ENCODE data around the gene CPNE1. TPM values are rescaled to one million over a fixed set of nuclear protein-coding genes. Genes with fewer than 3 reads are reported as not detected.

The CPNE1 gene
- total RNA-seq, 1 donor from 2014 or later: 233 TPM

DNA sequence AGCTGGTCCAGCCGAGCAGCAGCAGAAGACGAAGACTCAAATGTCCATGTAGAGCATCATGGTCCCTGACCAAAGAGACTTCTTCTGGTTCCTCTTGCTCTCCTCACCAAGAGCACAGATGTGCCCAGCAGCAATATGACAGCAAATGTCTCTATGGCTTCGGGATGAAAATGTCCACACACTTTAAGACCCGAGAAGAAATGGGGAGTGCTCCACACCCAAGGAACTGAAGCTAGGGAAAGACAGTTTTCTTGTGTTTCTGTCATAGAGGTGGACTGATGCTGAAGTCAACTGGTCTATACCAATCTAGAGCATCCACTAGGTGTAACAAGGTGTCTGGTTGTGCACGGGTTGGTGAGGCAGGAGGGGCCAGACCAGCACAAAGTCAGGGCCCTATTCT is 4.5 kb upstream of the CPNE1 start:
- Mint-ChIP-seq H3K4me1 (ENCODE audit: unreplicated experiment) (peaks cover 3% of the 10 kb centered on the region), H3K4me3 (ENCODE audit: unreplicated experiment) (no peak overlapping the region), H3K27ac (ENCODE audit: unreplicated experiment) (no peak overlapping the region), H3K36me3 (ENCODE audit: low read depth, unreplicated experiment) (peaks cover 20% of the 10 kb centered on the region), H3K9me3 (ENCODE audit: unreplicated experiment) (no peaks in the 10 kb centered on the region), H3K27me3 (ENCODE audit: unreplicated experiment) (no peaks in the 10 kb centered on the region)
- TF ChIP-seq, protein P1, sequence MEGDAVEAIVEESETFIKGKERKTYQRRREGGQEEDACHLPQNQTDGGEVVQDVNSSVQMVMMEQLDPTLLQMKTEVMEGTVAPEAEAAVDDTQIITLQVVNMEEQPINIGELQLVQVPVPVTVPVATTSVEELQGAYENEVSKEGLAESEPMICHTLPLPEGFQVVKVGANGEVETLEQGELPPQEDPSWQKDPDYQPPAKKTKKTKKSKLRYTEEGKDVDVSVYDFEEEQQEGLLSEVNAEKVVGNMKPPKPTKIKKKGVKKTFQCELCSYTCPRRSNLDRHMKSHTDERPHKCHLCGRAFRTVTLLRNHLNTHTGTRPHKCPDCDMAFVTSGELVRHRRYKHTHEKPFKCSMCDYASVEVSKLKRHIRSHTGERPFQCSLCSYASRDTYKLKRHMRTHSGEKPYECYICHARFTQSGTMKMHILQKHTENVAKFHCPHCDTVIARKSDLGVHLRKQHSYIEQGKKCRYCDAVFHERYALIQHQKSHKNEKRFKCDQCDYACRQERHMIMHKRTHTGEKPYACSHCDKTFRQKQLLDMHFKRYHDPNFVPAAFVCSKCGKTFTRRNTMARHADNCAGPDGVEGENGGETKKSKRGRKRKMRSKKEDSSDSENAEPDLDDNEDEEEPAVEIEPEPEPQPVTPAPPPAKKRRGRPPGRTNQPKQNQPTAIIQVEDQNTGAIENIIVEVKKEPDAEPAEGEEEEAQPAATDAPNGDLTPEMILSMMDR (IDR thresholded peaks at IDR 0.05; ENCODE audit: unreplicated experiment): no peak
- no peak for DNase-seq (ENCODE audit: low spot score)

DNA sequence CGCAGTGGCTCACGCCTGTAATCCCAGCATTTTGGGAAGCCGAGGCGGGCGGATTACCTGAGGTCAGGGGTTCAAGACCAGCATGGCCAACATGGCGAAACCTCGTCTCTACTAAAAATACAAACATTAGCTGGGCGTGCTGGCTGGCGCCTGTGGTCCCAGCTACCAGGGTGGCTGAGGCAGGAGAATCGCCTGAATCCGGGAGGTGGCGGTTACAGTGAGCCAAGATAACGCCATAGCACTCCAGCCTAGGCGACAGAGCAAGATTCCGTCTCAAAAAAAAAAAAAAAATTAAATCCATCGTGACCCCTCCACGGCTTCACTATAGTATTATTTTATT is 1.2 kb upstream of the CPNE1 start:
- Mint-ChIP-seq H3K4me1 (ENCODE audit: unreplicated experiment) (peaks cover 29% of the 10 kb centered on the region), H3K4me3 (ENCODE audit: unreplicated experiment) (no peak overlapping the region), H3K9me3 (ENCODE audit: unreplicated experiment) (no peaks in the 10 kb centered on the region), H3K36me3 (ENCODE audit: low read depth, unreplicated experiment) (peaks cover 14% of the 10 kb centered on the region), H3K27ac (ENCODE audit: unreplicated experiment) (no peak overlapping the region), H3K27me3 (ENCODE audit: unreplicated experiment) (no peaks in the 10 kb centered on the region)
- DNase-seq (ENCODE audit: low spot score): no peak
- TF ChIP-seq, protein P1 (IDR thresholded peaks at IDR 0.05; ENCODE audit: unreplicated experiment): no peak

DNA sequence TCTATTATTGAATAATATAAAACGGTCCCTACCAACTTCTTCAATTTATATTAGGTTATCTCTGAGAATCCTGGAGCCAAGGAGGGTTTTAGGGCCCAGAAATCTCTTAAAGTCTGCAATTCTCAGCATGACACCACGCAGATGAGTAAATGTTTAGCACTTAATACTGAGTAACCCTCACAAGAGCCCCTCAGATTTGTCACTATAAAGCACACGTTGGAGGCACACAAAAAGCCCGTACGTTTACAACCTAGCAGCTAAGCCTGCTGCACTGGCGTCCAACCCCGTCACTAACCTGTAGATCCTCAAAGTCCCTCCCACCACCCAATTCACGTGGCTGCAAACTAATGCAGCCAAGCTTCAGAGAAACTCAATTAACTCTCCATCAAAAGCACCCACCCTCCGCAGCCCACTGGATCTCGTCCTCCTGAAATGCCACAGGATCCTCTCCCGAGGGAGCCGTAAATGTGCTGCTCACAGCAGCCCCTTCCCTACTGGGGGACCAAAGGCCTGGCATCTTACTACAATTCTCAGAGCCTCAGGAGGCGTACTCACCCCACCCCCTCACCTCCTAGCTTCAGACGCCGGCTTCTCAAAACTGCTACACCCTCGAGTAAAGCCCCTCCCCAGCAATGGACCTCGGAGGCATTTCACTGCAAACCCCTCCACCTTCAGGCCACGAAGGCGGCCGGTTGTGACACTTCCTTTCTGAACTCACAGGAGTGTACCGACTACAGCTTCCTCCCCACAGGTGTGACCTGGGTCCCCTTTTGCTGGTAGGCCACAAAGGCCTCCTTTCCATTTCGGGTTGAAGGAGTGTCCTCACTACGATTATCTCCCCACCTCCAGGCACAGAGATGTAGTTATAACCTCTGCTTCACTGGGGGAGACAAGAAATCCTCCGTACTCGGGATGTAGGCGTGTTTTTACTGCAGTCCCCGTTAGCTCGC is 909 bp downstream of the CPNE1 start:
- peaks cover 37% of the 10 kb centered on the region for H3K4me1 Mint-ChIP-seq (ENCODE audit: unreplicated experiment)
- H3K4me3 Mint-ChIP-seq (ENCODE audit: unreplicated experiment): peak overlapping the region; percentile 97
- peak; percentile 39 for DNase-seq (ENCODE audit: low spot score)
- H3K27me3 Mint-ChIP-seq (ENCODE audit: unreplicated experiment): no peaks in the 10 kb centered on the region
- H3K36me3 Mint-ChIP-seq (ENCODE audit: low read depth, unreplicated experiment): peaks cover 1% of the 10 kb centered on the region
- peak overlapping the region; percentile 99 for H3K27ac Mint-ChIP-seq (ENCODE audit: unreplicated experiment)
- TF ChIP-seq, protein P1 (IDR thresholded peaks at IDR 0.05; ENCODE audit: unreplicated experiment): no peak
- H3K9me3 Mint-ChIP-seq (ENCODE audit: unreplicated experiment): no peaks in the 10 kb centered on the region

DNA sequence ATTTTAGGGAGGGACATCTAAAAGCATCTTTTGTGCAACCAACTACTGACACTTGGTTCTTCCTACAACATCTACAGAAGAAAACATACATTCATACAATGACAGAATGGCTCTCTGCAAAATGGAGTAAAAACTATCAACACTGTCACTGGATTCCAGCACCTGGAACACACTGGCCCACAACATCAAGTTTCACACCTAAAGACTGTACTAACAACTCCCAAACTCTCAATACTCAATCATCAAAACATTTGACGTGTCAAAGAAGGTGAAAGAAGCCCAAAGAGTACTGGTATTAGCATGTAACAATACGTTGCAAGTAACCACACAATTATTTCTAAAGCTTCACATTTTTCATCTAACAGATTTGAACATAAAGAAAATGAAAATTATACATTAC is 2.1 kb downstream of the CPNE1 start:
- no peaks in the 10 kb centered on the region for H3K36me3 Mint-ChIP-seq (ENCODE audit: low read depth, unreplicated experiment)
- H3K27ac Mint-ChIP-seq (ENCODE audit: unreplicated experiment): peak overlapping the region; percentile 22
- DNase-seq (ENCODE audit: low spot score): no peak
- TF ChIP-seq, protein P1 (IDR thresholded peaks at IDR 0.05; ENCODE audit: unreplicated experiment): no peak
- H3K9me3 Mint-ChIP-seq (ENCODE audit: unreplicated experiment): no peaks in the 10 kb centered on the region
- peaks cover 37% of the 10 kb centered on the region for H3K4me1 Mint-ChIP-seq (ENCODE audit: unreplicated experiment)
- peak overlapping the region; percentile 74 for H3K4me3 Mint-ChIP-seq (ENCODE audit: unreplicated experiment)
- no peaks in the 10 kb centered on the region for H3K27me3 Mint-ChIP-seq (ENCODE audit: unreplicated experiment)

DNA sequence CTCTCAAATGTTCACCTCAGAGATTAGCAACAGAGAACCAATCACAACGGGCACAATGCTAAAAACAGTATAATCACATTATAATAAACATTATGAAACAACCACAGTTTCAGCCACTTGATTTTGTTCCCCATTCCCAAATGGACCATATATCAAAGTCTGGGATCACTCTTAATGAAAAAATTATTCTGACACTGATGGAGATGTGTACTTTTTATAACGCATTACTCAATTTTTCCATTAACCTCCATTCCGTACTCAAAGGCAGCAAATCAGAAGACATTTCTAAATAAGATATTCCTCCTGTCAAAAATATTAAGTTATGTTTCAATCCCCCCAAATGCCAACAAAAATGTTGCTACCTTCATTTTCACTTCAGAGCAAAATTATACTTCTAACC is 2.8 kb downstream of the CPNE1 start:
- H3K27ac Mint-ChIP-seq (ENCODE audit: unreplicated experiment): peak overlapping the region; percentile 68
- H3K27me3 Mint-ChIP-seq (ENCODE audit: unreplicated experiment): no peaks in the 10 kb centered on the region
- peak overlapping the region; percentile 68 for H3K4me3 Mint-ChIP-seq (ENCODE audit: unreplicated experiment)
- no peaks in the 10 kb centered on the region for H3K9me3 Mint-ChIP-seq (ENCODE audit: unreplicated experiment)
- H3K36me3 Mint-ChIP-seq (ENCODE audit: low read depth, unreplicated experiment): no peaks in the 10 kb centered on the region
- no peak for DNase-seq (ENCODE audit: low spot score)
- peaks cover 37% of the 10 kb centered on the region for H3K4me1 Mint-ChIP-seq (ENCODE audit: unreplicated experiment)
- TF ChIP-seq, protein P1 (IDR thresholded peaks at IDR 0.05; ENCODE audit: unreplicated experiment): no peak
